ENCODE results near the gene FAM83C. TPM values are rescaled to one million over a fixed set of nuclear protein-coding genes. Genes with fewer than 3 reads are reported as not detected.

The FAM83C gene
- polyA plus RNA-seq, 6 donors from 2014 or later: not detected

GRCh38 chr20:35301426-35301825, 9.2 kb upstream of the FAM83C start:
- peaks cover 7 to 21% (median 17%) of the 10 kb centered on the region in 3 donors for H3K4me1 Mint-ChIP-seq
- no peaks in the 10 kb centered on the region for H3K9me3 Mint-ChIP-seq
- DNase-seq: no peak
- peak overlapping the region in 1 of 6 donors; percentile 30 for H3K27ac Mint-ChIP-seq
- ATAC-seq (ENCODE audit: low read depth in 2 of 2): no peak
- no peak overlapping the region for H3K4me3 Mint-ChIP-seq
- H3K36me3 Mint-ChIP-seq: no peaks in the 10 kb centered on the region
- no peaks in the 10 kb centered on the region for H3K27me3 Mint-ChIP-seq

DNA sequence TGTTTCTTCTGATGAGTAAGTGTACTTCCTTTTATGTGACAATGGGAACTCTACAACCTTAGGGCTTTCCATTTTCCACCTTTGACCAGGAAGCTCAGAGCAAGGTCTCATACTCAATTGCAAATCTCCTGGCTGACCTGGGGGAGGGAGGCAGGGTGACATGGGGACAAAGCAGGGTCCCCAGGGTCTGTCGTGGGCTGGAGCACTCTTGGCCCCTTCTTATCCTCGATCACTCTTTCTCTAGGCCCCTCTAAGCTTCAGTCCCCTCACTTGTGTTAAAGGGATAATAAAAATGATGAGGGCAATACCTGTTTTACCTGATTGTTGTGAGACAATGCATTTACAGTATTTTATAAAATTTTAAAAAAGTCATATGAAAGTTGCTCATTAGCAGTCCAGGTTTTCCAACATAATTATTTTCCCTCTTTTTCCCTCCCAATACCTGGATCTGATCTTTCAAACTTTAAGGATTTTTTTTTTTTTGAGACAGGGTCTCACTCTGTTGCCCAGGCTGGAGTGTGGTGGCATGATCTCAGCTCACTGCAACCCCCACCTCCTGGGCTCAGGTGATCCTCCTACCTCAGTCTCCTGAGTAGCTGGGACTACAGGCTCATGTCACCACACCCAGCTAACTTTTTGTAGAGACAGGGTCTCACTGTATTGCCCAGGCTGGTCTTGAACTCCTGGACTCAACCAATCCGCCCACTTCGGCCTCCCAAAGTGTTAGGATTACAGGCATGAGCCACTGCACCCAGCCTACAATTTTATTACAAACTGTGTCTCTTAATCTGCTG, 8.4 kb upstream of the FAM83C start:
- Mint-ChIP-seq H3K27ac (peak overlapping the region in 2 of 6 donors; percentile 52 to 57), H3K27me3 (no peaks in the 10 kb centered on the region), H3K9me3 (no peaks in the 10 kb centered on the region), H3K36me3 (no peaks in the 10 kb centered on the region), H3K4me1 (peaks cover 7 to 21% (median 17%) of the 10 kb centered on the region in 3 donors), H3K4me3 (no peak overlapping the region)
- no peak for ATAC-seq (ENCODE audit: low read depth in 2 of 2)
- DNase-seq: no peak

GRCh38 chr20:35299780-35300179, 7.6 kb upstream of the FAM83C start:
- Mint-ChIP-seq H3K9me3 (no peaks in the 10 kb centered on the region), H3K27ac (peak overlapping the region in 2 of 6 donors; percentile 60 to 82), H3K4me1 (peaks cover 7 to 17% (median 14%) of the 10 kb centered on the region in 3 donors), H3K36me3 (no peaks in the 10 kb centered on the region), H3K27me3 (peaks cover 0 to 8% (median 4%) of the 10 kb centered on the region in 3 donors), H3K4me3 (no peak overlapping the region)
- no peak for ATAC-seq (ENCODE audit: low read depth in 2 of 2)
- no peak for DNase-seq

- ATAC-seq (ENCODE audit: low read depth in 2 of 2) (no peak), DNase-seq (no peak)
- Mint-ChIP-seq H3K27me3 (peaks cover 0 to 20% (median 16%) of the 10 kb centered on the region in 3 donors), H3K27ac (no peak overlapping the region), H3K9me3 (no peaks in the 10 kb centered on the region), H3K4me1 (peaks cover 0 to 9% (median 5%) of the 10 kb centered on the region in 3 donors), H3K36me3 (no peaks in the 10 kb centered on the region), H3K4me3 (no peak overlapping the region)
These were observed 6.0 kb upstream of the FAM83C start for GRCh38 chr20:35298264-35298663.

- H3K36me3 Mint-ChIP-seq: no peaks in the 10 kb centered on the region
- no peak overlapping the region for H3K4me3 Mint-ChIP-seq
- no peak for ATAC-seq (ENCODE audit: low read depth in 2 of 2)
- peaks cover 2 to 22% (median 20%) of the 10 kb centered on the region in 3 donors for H3K27me3 Mint-ChIP-seq
- H3K9me3 Mint-ChIP-seq: no peaks in the 10 kb centered on the region
- H3K27ac Mint-ChIP-seq: no peak overlapping the region
- H3K4me1 Mint-ChIP-seq: peaks cover 0 to 9% (median 5%) of the 10 kb centered on the region in 3 donors
- DNase-seq: no peak
These were observed 5.5 kb upstream of the FAM83C start for GRCh38 chr20:35297740-35298139.

DNA sequence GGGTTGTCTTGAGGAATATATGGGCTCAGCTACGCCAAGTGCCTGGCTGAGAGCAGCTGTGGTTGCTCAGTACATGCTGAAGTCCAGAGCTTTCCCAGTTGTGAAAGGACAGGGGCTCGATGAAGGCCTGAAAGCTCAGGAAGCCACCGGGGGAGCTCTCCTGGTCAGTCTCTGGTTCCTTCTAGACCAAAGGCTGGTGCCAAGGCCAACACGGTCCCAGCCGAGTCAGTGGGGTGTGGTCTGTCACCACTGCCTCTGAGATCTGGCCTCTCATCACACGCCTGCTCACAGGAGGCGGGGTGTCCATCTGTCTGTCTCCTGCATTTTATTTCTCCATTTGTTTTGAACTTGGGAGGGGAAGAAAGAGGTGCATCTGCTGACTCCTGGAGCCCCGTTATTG, 4.9 kb upstream of the FAM83C start:
- H3K4me3 Mint-ChIP-seq: no peak overlapping the region

GRCh38 chr20:35296101-35296554, 3.9 kb upstream of the FAM83C start:
- Mint-ChIP-seq H3K27ac (peak overlapping the region in 1 of 6 donors; percentile 54), H3K27me3 (peaks cover 5 to 28% (median 20%) of the 10 kb centered on the region in 3 donors), H3K4me3 (no peak overlapping the region), H3K36me3 (no peaks in the 10 kb centered on the region), H3K4me1 (peaks cover 0 to 9% (median 5%) of the 10 kb centered on the region in 3 donors), H3K9me3 (no peaks in the 10 kb centered on the region)
- no peak for ATAC-seq (ENCODE audit: low read depth in 2 of 2)
- DNase-seq: no peak

More for the DNA sequence above, 4.9 kb upstream of the FAM83C start:
- Mint-ChIP-seq H3K4me1 (peaks cover 0 to 9% (median 5%) of the 10 kb centered on the region in 3 donors), H3K36me3 (no peaks in the 10 kb centered on the region), H3K9me3 (no peaks in the 10 kb centered on the region), H3K27ac (no peak overlapping the region), H3K27me3 (peaks cover 5 to 27% (median 20%) of the 10 kb centered on the region in 3 donors)
- DNase-seq (no peak), ATAC-seq (ENCODE audit: low read depth in 2 of 2) (no peak)

GRCh38 chr20:35295674-35296073, 3.4 kb upstream of the FAM83C start:
- Mint-ChIP-seq H3K27ac (no peak overlapping the region), H3K4me1 (peaks cover 0 to 9% (median 5%) of the 10 kb centered on the region in 3 donors), H3K36me3 (no peaks in the 10 kb centered on the region), H3K4me3 (peak overlapping the region in 1 of 8 donors; percentile 68), H3K9me3 (no peaks in the 10 kb centered on the region), H3K27me3 (peaks cover 5 to 33% (median 20%) of the 10 kb centered on the region in 3 donors)
- no peak for ATAC-seq (ENCODE audit: low read depth in 2 of 2)
- no peak for DNase-seq

DNA sequence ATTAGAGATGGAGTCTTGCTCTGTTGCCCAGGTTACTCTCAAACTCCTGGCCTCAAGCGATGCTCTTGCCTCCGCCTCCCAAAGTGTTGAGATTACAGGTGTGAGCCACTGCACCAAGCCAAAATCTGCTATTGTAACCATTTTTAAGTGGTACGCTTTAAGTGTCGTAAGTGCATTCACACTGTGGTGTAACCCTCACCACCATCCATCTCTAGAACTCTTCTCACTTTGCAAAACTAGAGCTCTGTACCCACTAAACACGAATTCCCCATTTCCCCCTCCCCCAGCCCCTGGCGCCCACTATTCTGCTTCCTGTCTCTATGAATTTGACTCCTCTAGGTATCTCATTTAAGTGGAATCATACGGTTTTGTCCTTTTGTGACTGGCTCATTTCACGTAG, 2.8 kb upstream of the FAM83C start:
- Mint-ChIP-seq H3K4me3 (no peak overlapping the region), H3K27ac (no peak overlapping the region)

DNA sequence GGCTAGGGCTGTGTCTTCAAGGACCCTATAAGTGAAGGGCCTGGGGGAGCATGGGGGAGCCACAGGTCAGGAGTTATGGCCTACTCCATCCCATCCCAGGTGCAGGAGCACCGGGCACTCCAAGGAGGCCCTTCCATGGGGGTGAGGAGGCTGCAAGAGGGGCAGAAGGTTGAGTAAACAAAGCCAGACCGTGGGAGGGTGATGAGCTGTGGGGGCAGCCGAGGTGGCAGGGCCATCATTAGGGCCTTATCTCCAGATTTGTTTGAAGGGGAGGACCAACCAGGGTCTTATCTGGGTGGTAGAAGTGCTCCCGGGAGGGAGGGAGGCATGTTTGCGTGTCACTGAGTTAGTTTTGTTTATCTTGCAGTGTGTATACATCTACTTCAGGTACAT, 2.1 kb upstream of the FAM83C start:
- Mint-ChIP-seq H3K9me3 (no peaks in the 10 kb centered on the region), H3K4me1 (peaks cover 0 to 5% (median 4%) of the 10 kb centered on the region in 3 donors), H3K36me3 (no peaks in the 10 kb centered on the region), H3K4me3 (no peak overlapping the region), H3K27me3 (peaks cover 5 to 40% (median 20%) of the 10 kb centered on the region in 3 donors), H3K27ac (no peak overlapping the region)
- ATAC-seq (ENCODE audit: low read depth in 2 of 2): no peak
- no peak for DNase-seq

More for the DNA sequence above, 2.8 kb upstream of the FAM83C start:
- ATAC-seq (ENCODE audit: low read depth in 2 of 2) (no peak), DNase-seq (no peak)
- Mint-ChIP-seq H3K9me3 (no peaks in the 10 kb centered on the region), H3K4me1 (peaks cover 0 to 9% (median 5%) of the 10 kb centered on the region in 3 donors), H3K27me3 (peaks cover 5 to 35% (median 20%) of the 10 kb centered on the region in 3 donors), H3K36me3 (no peaks in the 10 kb centered on the region)

DNA sequence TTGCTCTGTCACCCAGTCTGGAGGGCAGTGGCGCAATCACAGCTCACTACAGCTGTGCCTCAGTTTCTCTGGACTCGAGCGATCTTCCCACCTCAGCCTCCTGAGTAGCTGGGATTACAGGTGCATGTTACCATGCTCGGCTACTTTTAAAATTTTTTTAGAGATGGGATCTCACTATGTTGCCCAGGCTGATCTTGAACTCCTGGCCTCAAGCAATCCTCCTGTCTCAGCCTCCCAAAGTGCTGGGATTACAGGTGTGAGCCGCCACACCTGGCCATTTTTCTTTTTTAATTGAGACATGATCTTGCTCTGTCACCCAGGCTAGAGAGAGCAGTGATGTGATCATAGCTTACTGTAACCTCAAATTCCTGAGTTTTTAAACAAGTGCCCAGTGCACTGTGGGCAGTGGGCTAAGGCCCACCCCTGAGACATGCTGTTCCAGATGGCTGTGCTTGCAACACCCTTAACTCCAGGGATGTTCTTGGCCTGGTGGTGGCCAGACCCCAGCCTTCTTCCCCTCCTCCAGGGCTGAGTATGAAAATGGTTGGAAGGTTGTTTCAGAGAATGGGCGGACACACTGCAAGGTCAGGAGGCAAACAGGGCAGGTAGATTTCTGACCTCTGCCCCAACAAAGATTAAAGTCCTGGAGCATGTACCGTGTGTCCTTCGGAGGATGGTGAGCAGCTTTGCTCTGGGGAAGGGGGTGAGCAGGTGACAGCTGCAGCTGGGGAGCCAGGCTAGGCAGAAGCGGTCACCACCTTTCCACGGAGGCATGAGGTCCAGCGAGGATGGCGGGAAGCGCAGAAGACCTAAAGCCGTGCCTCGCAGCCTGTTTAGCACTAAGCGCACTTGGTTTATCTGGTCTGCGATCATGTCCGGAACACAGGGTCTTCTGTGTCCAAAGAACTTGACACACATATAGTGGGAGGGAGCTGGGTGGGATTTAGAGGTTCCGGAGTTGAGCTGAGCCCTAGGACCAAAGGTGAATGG, 1.4 kb upstream of the FAM83C start:
- DNase-seq (no peak), ATAC-seq (ENCODE audit: low read depth in 2 of 2) (no peak)
- no peak overlapping the region for H3K4me3 Mint-ChIP-seq

GRCh38 chr20:35292504-35293285, 470 bp upstream of the FAM83C start:
- H3K27ac Mint-ChIP-seq: no peak overlapping the region
- H3K4me3 Mint-ChIP-seq: no peak overlapping the region
- no peak for ATAC-seq (ENCODE audit: low read depth in 2 of 2)
- peaks cover 5 to 40% (median 20%) of the 10 kb centered on the region in 3 donors for H3K27me3 Mint-ChIP-seq
- DNase-seq: no peak
- H3K9me3 Mint-ChIP-seq: no peaks in the 10 kb centered on the region
- H3K36me3 Mint-ChIP-seq: no peaks in the 10 kb centered on the region
- H3K4me1 Mint-ChIP-seq: no peaks in the 10 kb centered on the region

More for the DNA sequence above, 1.4 kb upstream of the FAM83C start:
- Mint-ChIP-seq H3K27me3 (peaks cover 5 to 40% (median 20%) of the 10 kb centered on the region in 3 donors), H3K9me3 (no peaks in the 10 kb centered on the region), H3K4me1 (peaks cover 0 to 1% (median under 1%) of the 10 kb centered on the region in 3 donors), H3K36me3 (no peaks in the 10 kb centered on the region), H3K27ac (no peak overlapping the region)

Measured in naive B cell (primary cell).